ENCODE results near the gene GRIK1.

GRIK1 gene

DNA sequence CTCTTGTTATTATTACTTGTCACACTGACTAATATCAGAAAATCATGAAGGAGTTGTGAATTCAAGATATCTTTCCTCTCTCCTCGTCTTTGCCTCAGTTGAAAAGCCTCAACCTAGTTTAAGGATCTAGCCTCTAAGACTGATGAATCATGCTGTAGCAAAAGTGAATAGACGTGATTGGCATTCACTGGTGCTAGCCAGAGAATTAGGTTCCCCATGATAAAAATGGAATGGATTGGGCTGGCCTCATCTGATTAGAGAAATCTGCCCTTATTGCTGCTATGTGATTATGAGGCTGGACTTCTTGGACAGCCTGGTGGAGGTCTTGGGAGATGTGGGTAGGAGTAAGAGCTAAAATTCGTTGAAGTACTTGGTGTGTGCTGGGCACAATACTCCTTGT lies 432.8 kb downstream of the GRIK1 start:
- H3K27me3 ChIP-seq (ENCODE audit: control insufficient read depth in 1 of 2, insufficient read depth in 1 of 2, low read length in 2 of 2), result no peaks in the 10 kb centered on the region
- WGBS, result 89% methylated on average over 3 of the region's 3 CpGs
- H3K9me3 ChIP-seq (ENCODE audit: control insufficient read depth, low read length), result no peaks in the 10 kb centered on the region

DNA sequence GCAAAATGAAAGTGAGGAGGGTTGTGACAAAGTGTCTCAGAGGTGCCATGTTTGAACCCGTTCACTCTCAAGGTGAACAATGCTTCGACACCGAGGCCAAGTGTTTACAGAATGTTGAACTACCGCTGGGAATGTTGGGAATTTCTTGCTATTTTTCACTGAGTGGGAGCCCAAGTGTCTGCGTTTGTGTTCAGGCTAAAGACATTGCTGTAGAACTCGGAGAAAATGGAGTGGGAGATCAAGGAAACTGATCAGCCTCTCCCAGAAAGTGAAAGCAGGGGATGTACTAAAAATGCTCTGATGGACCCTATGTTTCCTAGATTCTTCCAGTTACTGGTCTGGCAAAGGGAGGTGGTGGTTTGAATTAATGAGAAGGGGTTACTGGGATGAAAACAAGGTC lies 433.6 kb downstream of the GRIK1 start:
- Histone ChIP-seq H2BK15ac (ENCODE audit: low read depth, poor library complexity, severe bottlenecking) (no peak overlapping the region), H3K23ac (ENCODE audit: low read length in 2 of 2) (no peak overlapping the region), H3K4ac (ENCODE audit: low read depth in 1 of 2, low read length in 2 of 2) (no peak overlapping the region), H2BK12ac (ENCODE audit: low read length in 2 of 2) (no peak overlapping the region), H2BK5ac (ENCODE audit: low read depth, low read length, poor library complexity, severe bottlenecking) (no peak overlapping the region), H4K91ac (ENCODE audit: low read length) (no peak overlapping the region), H3K4me3 (ENCODE audit: insufficient read depth in 1 of 2, low read depth in 1 of 2, low read length in 2 of 2) (no peak overlapping the region), H3K9me3 (ENCODE audit: control insufficient read depth, low read length) (no peaks in the 10 kb centered on the region), H3K9ac (ENCODE audit: low read length) (no peak overlapping the region), H3K27me3 (ENCODE audit: control insufficient read depth in 1 of 2, insufficient read depth in 1 of 2, low read length in 2 of 2) (no peaks in the 10 kb centered on the region), H2BK120ac (ENCODE audit: low read depth, low read length) (no peak overlapping the region), H3K4me1 (ENCODE audit: control insufficient read depth, insufficient read depth, low read depth, low read length) (peaks cover 3% of the 10 kb centered on the region), H3K36me3 (ENCODE audit: control insufficient read depth in 1 of 2, insufficient read depth in 2 of 2, low read depth in 1 of 2, low read length in 2 of 2) (no peaks in the 10 kb centered on the region), H2AK5ac (ENCODE audit: low read length, severe bottlenecking) (no peak overlapping the region), H2AFZ (ENCODE audit: low read depth, low read length) (no peak overlapping the region), H3K14ac (ENCODE audit: low read length in 2 of 2) (no peak overlapping the region), H4K8ac (ENCODE audit: low read length) (no peak overlapping the region), H3K27ac (ENCODE audit: low read length, poor library complexity, severe bottlenecking) (no peak overlapping the region), H3K4me2 (ENCODE audit: low read length, poor library complexity, severe bottlenecking) (no peak overlapping the region), H3K18ac (ENCODE audit: low read depth in 1 of 2, low read length in 2 of 2) (no peak overlapping the region), H3K79me1 (replicated peaks; ENCODE audit: low read length, poor library complexity, severe bottlenecking) (no peaks in the 10 kb centered on the region)
- 81% methylated on average over 6 of the region's 6 CpGs for WGBS
- no peak for DNase-seq

More for the DNA sequence above, 432.8 kb downstream of the GRIK1 start:
- H3K23ac ChIP-seq (ENCODE audit: low read length in 2 of 2), result no peak overlapping the region
- H3K4me1 ChIP-seq (ENCODE audit: control insufficient read depth, insufficient read depth, low read depth, low read length), result peaks cover 3% of the 10 kb centered on the region
- H3K4me3 ChIP-seq (ENCODE audit: insufficient read depth in 1 of 2, low read depth in 1 of 2, low read length in 2 of 2), result no peak overlapping the region
- H3K36me3 ChIP-seq (ENCODE audit: control insufficient read depth in 1 of 2, insufficient read depth in 2 of 2, low read depth in 1 of 2, low read length in 2 of 2), result no peaks in the 10 kb centered on the region
- H3K79me1 ChIP-seq (replicated peaks; ENCODE audit: low read length, poor library complexity, severe bottlenecking), result no peaks in the 10 kb centered on the region
- no peak overlapping the region for H4K91ac ChIP-seq (ENCODE audit: low read length)
- no peak for DNase-seq
- H2BK12ac ChIP-seq (ENCODE audit: low read length in 2 of 2), result no peak overlapping the region
- no peak overlapping the region for H3K9ac ChIP-seq (ENCODE audit: low read length)
- H4K8ac ChIP-seq (ENCODE audit: low read length), result no peak overlapping the region
- H3K4me2 ChIP-seq (ENCODE audit: low read length, poor library complexity, severe bottlenecking), result no peak overlapping the region
- H2AK5ac ChIP-seq (ENCODE audit: low read length, severe bottlenecking), result no peak overlapping the region
- H2BK120ac ChIP-seq (ENCODE audit: low read depth, low read length), result no peak overlapping the region
- no peak overlapping the region for H3K18ac ChIP-seq (ENCODE audit: low read depth in 1 of 2, low read length in 2 of 2)
- no peak overlapping the region for H2BK15ac ChIP-seq (ENCODE audit: low read depth, poor library complexity, severe bottlenecking)
- no peak overlapping the region for H3K4ac ChIP-seq (ENCODE audit: low read depth in 1 of 2, low read length in 2 of 2)
- no peak overlapping the region for H3K27ac ChIP-seq (ENCODE audit: low read length, poor library complexity, severe bottlenecking)
- no peak overlapping the region for H2AFZ ChIP-seq (ENCODE audit: low read depth, low read length)
- no peak overlapping the region for H2BK5ac ChIP-seq (ENCODE audit: low read depth, low read length, poor library complexity, severe bottlenecking)
- H3K14ac ChIP-seq (ENCODE audit: low read length in 2 of 2), result no peak overlapping the region

DNA sequence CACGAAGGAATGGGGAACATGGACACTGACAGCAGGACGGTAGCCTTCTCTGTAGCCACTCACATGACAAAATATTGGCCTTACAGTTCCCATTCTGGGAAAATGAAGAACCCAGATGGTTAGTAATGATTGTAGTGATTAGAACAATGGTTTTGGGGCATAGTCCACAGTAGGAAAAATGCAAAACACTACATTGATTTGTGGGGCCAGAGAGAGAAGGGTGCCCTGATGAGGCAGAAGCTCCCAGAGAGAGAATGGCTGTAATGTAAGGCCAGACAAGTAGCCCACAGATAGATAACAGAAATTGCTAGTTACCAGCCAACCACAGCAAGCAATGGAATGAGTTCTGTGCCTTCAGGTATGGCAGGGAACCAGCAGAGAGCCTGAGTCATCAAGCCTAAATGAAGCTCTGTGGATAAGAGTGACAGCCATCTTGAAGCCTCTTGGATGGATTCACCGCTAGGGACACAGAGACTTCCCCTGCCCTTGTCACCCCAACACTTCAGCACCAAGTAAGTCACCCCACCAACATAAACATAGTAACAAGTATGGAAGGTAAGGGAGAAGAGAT lies 435.0 kb downstream of the GRIK1 start:
- no peaks in the 10 kb centered on the region for H3K27me3 ChIP-seq (ENCODE audit: control insufficient read depth in 1 of 2, insufficient read depth in 1 of 2, low read length in 2 of 2)
- no peak overlapping the region for H2BK120ac ChIP-seq (ENCODE audit: low read depth, low read length)
- H3K18ac ChIP-seq (ENCODE audit: low read depth in 1 of 2, low read length in 2 of 2), result no peak overlapping the region
- no peak overlapping the region for H2AFZ ChIP-seq (ENCODE audit: low read depth, low read length)
- no peak overlapping the region for H3K23ac ChIP-seq (ENCODE audit: low read length in 2 of 2)
- H4K8ac ChIP-seq (ENCODE audit: low read length), result no peak overlapping the region
- no peak overlapping the region for H2BK15ac ChIP-seq (ENCODE audit: low read depth, poor library complexity, severe bottlenecking)
- no peak overlapping the region for H2BK12ac ChIP-seq (ENCODE audit: low read length in 2 of 2)
- no peak overlapping the region for H3K4me3 ChIP-seq (ENCODE audit: insufficient read depth in 1 of 2, low read depth in 1 of 2, low read length in 2 of 2)
- H3K4me1 ChIP-seq (ENCODE audit: control insufficient read depth, insufficient read depth, low read depth, low read length), result peaks cover 3% of the 10 kb centered on the region
- peak overlapping the region; percentile 51 for H2BK5ac ChIP-seq (ENCODE audit: low read depth, low read length, poor library complexity, severe bottlenecking)
- no peaks in the 10 kb centered on the region for H3K9me3 ChIP-seq (ENCODE audit: control insufficient read depth, low read length)
- no peak overlapping the region for H4K91ac ChIP-seq (ENCODE audit: low read length)
- H3K36me3 ChIP-seq (ENCODE audit: control insufficient read depth in 1 of 2, insufficient read depth in 2 of 2, low read depth in 1 of 2, low read length in 2 of 2), result no peaks in the 10 kb centered on the region
- H3K27ac ChIP-seq (ENCODE audit: low read length, poor library complexity, severe bottlenecking), result peak overlapping the region; percentile 72
- no peak overlapping the region for H3K4me2 ChIP-seq (ENCODE audit: low read length, poor library complexity, severe bottlenecking)
- no peak overlapping the region for H3K14ac ChIP-seq (ENCODE audit: low read length in 2 of 2)
- H2AK5ac ChIP-seq (ENCODE audit: low read length, severe bottlenecking), result no peak overlapping the region
- H3K9ac ChIP-seq (ENCODE audit: low read length), result no peak overlapping the region
- H3K79me1 ChIP-seq (replicated peaks; ENCODE audit: low read length, poor library complexity, severe bottlenecking), result no peaks in the 10 kb centered on the region
- no peak for DNase-seq
- 57% methylated on average over 2 of the region's 3 CpGs for WGBS
- H3K4ac ChIP-seq (ENCODE audit: low read depth in 1 of 2, low read length in 2 of 2), result no peak overlapping the region

DNA sequence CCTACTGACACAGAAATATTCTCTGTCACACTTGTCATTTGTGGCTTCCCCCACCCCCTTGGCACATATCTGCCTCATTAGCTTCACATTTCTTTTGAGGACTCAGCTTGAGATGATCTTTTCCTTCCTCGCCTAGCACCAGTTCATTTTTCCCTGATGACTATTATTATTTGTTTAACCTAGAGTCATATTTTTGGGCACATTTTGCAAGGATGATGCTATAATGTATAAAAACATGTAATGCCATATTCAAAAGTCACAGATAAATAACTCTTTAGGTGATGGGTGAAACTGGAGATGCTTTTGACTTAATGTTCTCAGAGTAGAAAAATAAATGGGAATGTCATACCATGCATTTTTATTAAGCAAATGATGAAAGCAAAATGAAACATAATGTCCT lies 438.3 kb downstream of the GRIK1 start:
- Histone ChIP-seq H3K79me1 (replicated peaks; ENCODE audit: low read length, poor library complexity, severe bottlenecking) (no peaks in the 10 kb centered on the region), H3K9me3 (ENCODE audit: control insufficient read depth, low read length) (no peaks in the 10 kb centered on the region), H3K4ac (ENCODE audit: low read depth in 1 of 2, low read length in 2 of 2) (no peak overlapping the region), H4K8ac (ENCODE audit: low read length) (no peak overlapping the region), H3K18ac (ENCODE audit: low read depth in 1 of 2, low read length in 2 of 2) (no peak overlapping the region), H3K9ac (ENCODE audit: low read length) (no peak overlapping the region), H4K91ac (ENCODE audit: low read length) (no peak overlapping the region), H2AK5ac (ENCODE audit: low read length, severe bottlenecking) (no peak overlapping the region), H3K4me2 (ENCODE audit: low read length, poor library complexity, severe bottlenecking) (no peak overlapping the region), H3K36me3 (ENCODE audit: control insufficient read depth in 1 of 2, insufficient read depth in 2 of 2, low read depth in 1 of 2, low read length in 2 of 2) (no peaks in the 10 kb centered on the region), H3K27me3 (ENCODE audit: control insufficient read depth in 1 of 2, insufficient read depth in 1 of 2, low read length in 2 of 2) (no peaks in the 10 kb centered on the region), H3K14ac (ENCODE audit: low read length in 2 of 2) (no peak overlapping the region), H3K4me3 (ENCODE audit: insufficient read depth in 1 of 2, low read depth in 1 of 2, low read length in 2 of 2) (no peak overlapping the region), H3K23ac (ENCODE audit: low read length in 2 of 2) (no peak overlapping the region), H3K27ac (ENCODE audit: low read length, poor library complexity, severe bottlenecking) (peak overlapping the region; percentile 70), H2AFZ (ENCODE audit: low read depth, low read length) (no peak overlapping the region), H2BK5ac (ENCODE audit: low read depth, low read length, poor library complexity, severe bottlenecking) (no peak overlapping the region), H2BK12ac (ENCODE audit: low read length in 2 of 2) (no peak overlapping the region), H2BK15ac (ENCODE audit: low read depth, poor library complexity, severe bottlenecking) (no peak overlapping the region), H2BK120ac (ENCODE audit: low read depth, low read length) (no peak overlapping the region), H3K4me1 (ENCODE audit: control insufficient read depth, insufficient read depth, low read depth, low read length) (peaks cover 3% of the 10 kb centered on the region)
- no peak for DNase-seq
- WGBS, result no CpG with 5 or more reads among the region's 1 CpG

All from mesenchymal stem cell (in vitro differentiated cells and primary cell).